Measurements from ENCODE around the gene HOXD10. TPM values are rescaled to one million over a fixed set of nuclear protein-coding genes. Genes with fewer than 3 reads are reported as not detected.
A peak's percentile ranks its signal among the peaks of the same experiment; 100 is the strongest.

Gene HOXD10
- total and polyA plus RNA-seq, 2 donors from 2014 or later = 28.2 to 35.4 TPM

GRCh38 chr2:176076063-176076462 is 40.5 kb upstream of the HOXD10 start:
- intact Hi-C loops (cut with DNase I) = no loop called here
- Histone ChIP-seq H3K27ac (ENCODE audit: low read depth in 2 of 2, low read length in 2 of 2) (no peak overlapping the region), H3K4me1 (ENCODE audit: control insufficient read depth in 2 of 3, insufficient read depth in 2 of 3, low read depth in 1 of 3, low read length in 3 of 3) (peaks cover 0 to 3% (median 0%) of the 10 kb centered on the region in 3 donors), H3K9me3 (ENCODE audit: control insufficient read depth in 2 of 3, insufficient read depth in 1 of 3, low read length in 3 of 3) (peaks cover 0 to 2% (median 0%) of the 10 kb centered on the region in 3 donors), H3K27me3 (ENCODE audit: control insufficient read depth, insufficient read depth, low read length) (peaks cover 87% of the 10 kb centered on the region), H3K36me3 (ENCODE audit: control insufficient read depth in 2 of 3, insufficient read depth in 3 of 3, low read length in 3 of 3) (no peaks in the 10 kb centered on the region), H3K9ac (ENCODE audit: low read length in 3 of 3) (no peak overlapping the region), H3K4me3 (ENCODE audit: low read length in 3 of 3) (no peak overlapping the region)
- FAIRE-seq (no peak), DNase-seq (no peak)
- TF ChIP-seq, protein P1, sequence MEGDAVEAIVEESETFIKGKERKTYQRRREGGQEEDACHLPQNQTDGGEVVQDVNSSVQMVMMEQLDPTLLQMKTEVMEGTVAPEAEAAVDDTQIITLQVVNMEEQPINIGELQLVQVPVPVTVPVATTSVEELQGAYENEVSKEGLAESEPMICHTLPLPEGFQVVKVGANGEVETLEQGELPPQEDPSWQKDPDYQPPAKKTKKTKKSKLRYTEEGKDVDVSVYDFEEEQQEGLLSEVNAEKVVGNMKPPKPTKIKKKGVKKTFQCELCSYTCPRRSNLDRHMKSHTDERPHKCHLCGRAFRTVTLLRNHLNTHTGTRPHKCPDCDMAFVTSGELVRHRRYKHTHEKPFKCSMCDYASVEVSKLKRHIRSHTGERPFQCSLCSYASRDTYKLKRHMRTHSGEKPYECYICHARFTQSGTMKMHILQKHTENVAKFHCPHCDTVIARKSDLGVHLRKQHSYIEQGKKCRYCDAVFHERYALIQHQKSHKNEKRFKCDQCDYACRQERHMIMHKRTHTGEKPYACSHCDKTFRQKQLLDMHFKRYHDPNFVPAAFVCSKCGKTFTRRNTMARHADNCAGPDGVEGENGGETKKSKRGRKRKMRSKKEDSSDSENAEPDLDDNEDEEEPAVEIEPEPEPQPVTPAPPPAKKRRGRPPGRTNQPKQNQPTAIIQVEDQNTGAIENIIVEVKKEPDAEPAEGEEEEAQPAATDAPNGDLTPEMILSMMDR (IDR thresholded peaks at IDR 0.05; ENCODE audit: borderline replicate concordance, extremely low read depth, insufficient read depth) = no peak

DNA sequence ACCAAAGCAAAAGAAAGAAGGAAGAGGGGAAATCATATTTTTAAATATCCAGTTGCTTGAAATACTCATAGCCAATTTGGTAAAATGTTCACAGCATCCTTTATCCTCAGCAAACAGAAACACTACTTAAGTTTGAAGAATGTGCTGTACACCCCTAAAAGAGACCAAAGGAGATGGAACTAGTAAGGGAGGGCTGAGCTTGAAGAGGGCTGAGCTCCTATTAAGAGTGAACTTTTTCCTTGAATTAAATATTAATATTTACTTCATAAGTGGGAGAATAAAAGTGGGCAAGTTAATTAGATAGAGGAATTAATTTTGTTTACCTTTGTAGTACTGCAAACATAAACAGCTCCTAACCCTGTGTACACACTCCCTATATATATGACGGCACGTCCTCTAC is 39.8 kb upstream of the HOXD10 start:
- peaks cover 0 to 7% (median 0%) of the 10 kb centered on the region in 3 donors for H3K9me3 ChIP-seq (ENCODE audit: control insufficient read depth in 2 of 3, insufficient read depth in 1 of 3, low read length in 3 of 3)
- no peak overlapping the region for H3K4me3 ChIP-seq (ENCODE audit: low read length in 3 of 3)
- intact Hi-C loops (cut with DNase I) = no loop called here
- FAIRE-seq = no peak
- H3K4me1 ChIP-seq (ENCODE audit: control insufficient read depth in 2 of 3, insufficient read depth in 2 of 3, low read depth in 1 of 3, low read length in 3 of 3) = peaks cover 0 to 3% (median 0%) of the 10 kb centered on the region in 3 donors
- H3K36me3 ChIP-seq (ENCODE audit: control insufficient read depth in 2 of 3, insufficient read depth in 3 of 3, low read length in 3 of 3) = no peaks in the 10 kb centered on the region
- no peak overlapping the region for H3K27ac ChIP-seq (ENCODE audit: low read depth in 2 of 2, low read length in 2 of 2)
- H3K9ac ChIP-seq (ENCODE audit: low read length in 3 of 3) = no peak overlapping the region
- H3K27me3 ChIP-seq (ENCODE audit: control insufficient read depth, insufficient read depth, low read length) = peaks cover 89% of the 10 kb centered on the region
- TF ChIP-seq, protein P1 (IDR thresholded peaks at IDR 0.05; ENCODE audit: borderline replicate concordance, extremely low read depth, insufficient read depth) = no peak
- DNase-seq = peak in 2 of 5 donors; percentile 10 to 54

DNA sequence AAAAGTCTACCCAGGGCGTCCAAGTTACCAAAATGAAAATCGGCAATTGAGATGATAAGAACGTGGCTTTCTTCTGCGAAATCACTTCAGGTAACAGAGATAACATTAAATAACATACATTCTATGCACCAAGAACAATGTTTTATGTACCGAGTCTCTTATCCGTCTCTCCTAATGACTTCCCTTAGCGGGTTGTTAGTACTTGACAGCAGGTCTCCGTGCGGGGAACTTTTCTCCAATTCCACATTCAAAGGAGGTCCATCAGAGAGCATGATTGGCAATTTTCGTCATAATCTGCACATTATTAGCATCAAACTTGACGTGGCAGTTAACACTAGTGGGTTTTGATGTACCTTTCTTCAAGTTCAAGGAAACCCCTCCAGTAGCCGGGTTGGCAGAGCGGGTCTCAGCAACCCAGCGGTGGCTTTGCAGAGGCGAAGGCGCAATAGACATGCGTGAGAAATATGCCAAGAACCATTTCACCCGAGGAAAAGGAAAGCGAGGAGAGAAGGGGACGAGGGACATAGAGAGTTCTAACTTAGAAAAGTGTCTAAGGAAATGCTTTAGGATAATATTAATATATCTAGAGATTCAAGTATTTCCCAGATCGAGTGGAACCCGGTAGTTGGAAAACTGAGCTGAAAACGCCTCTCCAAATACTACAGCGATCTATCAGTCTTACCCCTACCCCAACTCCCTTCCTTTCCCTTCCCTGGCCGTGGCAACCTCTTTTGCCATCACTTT is 37.9 kb upstream of the HOXD10 start:
- Histone ChIP-seq H3K4me3 (ENCODE audit: low read length in 3 of 3) (no peak overlapping the region), H3K27ac (ENCODE audit: low read depth in 2 of 2, low read length in 2 of 2) (no peak overlapping the region), H3K9ac (ENCODE audit: low read length in 3 of 3) (no peak overlapping the region), H3K27me3 (ENCODE audit: control insufficient read depth, insufficient read depth, low read length) (peaks cover 89% of the 10 kb centered on the region), H3K4me1 (ENCODE audit: control insufficient read depth in 2 of 3, insufficient read depth in 2 of 3, low read depth in 1 of 3, low read length in 3 of 3) (peaks cover 0 to 3% (median 0%) of the 10 kb centered on the region in 3 donors), H3K9me3 (ENCODE audit: control insufficient read depth in 2 of 3, insufficient read depth in 1 of 3, low read length in 3 of 3) (peaks cover 0 to 9% (median 0%) of the 10 kb centered on the region in 3 donors), H3K36me3 (ENCODE audit: control insufficient read depth in 2 of 3, insufficient read depth in 3 of 3, low read length in 3 of 3) (no peaks in the 10 kb centered on the region)
- DNase-seq = peak in 4 of 5 donors; percentile 31 to 62 (median 42)
- TF ChIP-seq, protein P1 (IDR thresholded peaks at IDR 0.05; ENCODE audit: borderline replicate concordance, extremely low read depth, insufficient read depth) = no peak
- FAIRE-seq = no peak
- intact Hi-C loops (cut with DNase I) = no loop called here

All from kidney (tissue), 14 donors.